ENCODE measurements around the gene ZNF609.

ZNF609 gene

GRCh38 chr15:64530472-64530871 lies 70.1 kb downstream of the ZNF609 start:
- H3K4me3 ChIP-seq (ENCODE audit: low read depth, low read length) = no peak overlapping the region
- no peak for DNase-seq (ENCODE audit: low read depth)

- H3K4me3 ChIP-seq (ENCODE audit: low read depth, low read length) = no peak overlapping the region
Observed at GRCh38 chr15:64530918-64531317, 70.5 kb downstream of the ZNF609 start.

GRCh38 chr15:64532521-64533315 lies 72.3 kb downstream of the ZNF609 start:
- no peak for DNase-seq (ENCODE audit: low read depth)
- H3K4me3 ChIP-seq (ENCODE audit: low read depth, low read length) = no peak overlapping the region

More at GRCh38 chr15:64530918-64531317, 70.5 kb downstream of the ZNF609 start:
- no peak for DNase-seq (ENCODE audit: low read depth)

- no peak for DNase-seq (ENCODE audit: low read depth)
- H3K4me3 ChIP-seq (ENCODE audit: low read depth, low read length) = no peak overlapping the region
Observed at GRCh38 chr15:64535460-64536243, 75.3 kb downstream of the ZNF609 start.

- DNase-seq (ENCODE audit: low read depth) = peak; percentile 62
Observed at GRCh38 chr15:64536244-64536836, 76.0 kb downstream of the ZNF609 start.

GRCh38 chr15:64542091-64542490 lies 81.7 kb downstream of the ZNF609 start:
- no peak overlapping the region for H3K4me3 ChIP-seq (ENCODE audit: low read depth, low read length)
- no peak for DNase-seq (ENCODE audit: low read depth)

More at GRCh38 chr15:64536244-64536836, 76.0 kb downstream of the ZNF609 start:
- H3K4me3 ChIP-seq (ENCODE audit: low read depth, low read length) = no peak overlapping the region

GRCh38 chr15:64544450-64544849 lies 84.1 kb downstream of the ZNF609 start:
- no peak overlapping the region for H3K4me3 ChIP-seq (ENCODE audit: low read depth, low read length)
- no peak for DNase-seq (ENCODE audit: low read depth)

GRCh38 chr15:64547275-64547674 lies 86.9 kb downstream of the ZNF609 start:
- no peak overlapping the region for H3K4me3 ChIP-seq (ENCODE audit: low read depth, low read length)
- DNase-seq (ENCODE audit: low read depth) = no peak

- no peak for DNase-seq (ENCODE audit: low read depth)
- no peak overlapping the region for H3K4me3 ChIP-seq (ENCODE audit: low read depth, low read length)
Observed at GRCh38 chr15:64548235-64548634, 87.9 kb downstream of the ZNF609 start.

- no peak for DNase-seq (ENCODE audit: low read depth)
- H3K4me3 ChIP-seq (ENCODE audit: low read depth, low read length) = no peak overlapping the region
Observed at GRCh38 chr15:64549860-64550259, 89.5 kb downstream of the ZNF609 start.

- no peak overlapping the region for H3K4me3 ChIP-seq (ENCODE audit: low read depth, low read length)
- DNase-seq (ENCODE audit: low read depth) = no peak
Observed at GRCh38 chr15:64552281-64552948, 92.0 kb downstream of the ZNF609 start.

- no peak for DNase-seq (ENCODE audit: low read depth)
- H3K4me3 ChIP-seq (ENCODE audit: low read depth, low read length) = no peak overlapping the region
Observed at GRCh38 chr15:64558460-64559179, 98.2 kb downstream of the ZNF609 start.

GRCh38 chr15:64559243-64559642 lies 98.9 kb downstream of the ZNF609 start:
- no peak overlapping the region for H3K4me3 ChIP-seq (ENCODE audit: low read depth, low read length)
- DNase-seq (ENCODE audit: low read depth) = no peak

GRCh38 chr15:64560501-64560900 lies 100.1 kb downstream of the ZNF609 start:
- H3K4me3 ChIP-seq (ENCODE audit: low read depth, low read length) = no peak overlapping the region
- DNase-seq (ENCODE audit: low read depth) = no peak

- no peak for DNase-seq (ENCODE audit: low read depth)
- no peak overlapping the region for H3K4me3 ChIP-seq (ENCODE audit: low read depth, low read length)
Observed at GRCh38 chr15:64560998-64561397, 100.6 kb downstream of the ZNF609 start.

- H3K4me3 ChIP-seq (ENCODE audit: low read depth, low read length) = no peak overlapping the region
Observed at GRCh38 chr15:64562003-64562640, 101.7 kb downstream of the ZNF609 start.

GRCh38 chr15:64566102-64566501 lies 105.7 kb downstream of the ZNF609 start:
- no peak for DNase-seq (ENCODE audit: low read depth)
- H3K4me3 ChIP-seq (ENCODE audit: low read depth, low read length) = no peak overlapping the region

More at GRCh38 chr15:64562003-64562640, 101.7 kb downstream of the ZNF609 start:
- no peak for DNase-seq (ENCODE audit: low read depth)

- no peak for DNase-seq (ENCODE audit: low read depth)
Observed at GRCh38 chr15:64566629-64567427, 106.5 kb downstream of the ZNF609 start.

More at GRCh38 chr15:64566629-64567427, 106.5 kb downstream of the ZNF609 start:
- H3K4me3 ChIP-seq (ENCODE audit: low read depth, low read length) = no peak overlapping the region

All from skeletal muscle cell (primary cell).